SU-DHL-6 (cell line): Measurements from ENCODE around the gene ME3.

ENCODE experiments used
- EZH2phosphoT487 ChIP-seq: fragments of 200-600 bp; sonication (generic), shearing (Covaris generic); conservative IDR thresholded peaks from 2 replicates; pipeline ENCODE4 v1.6.1; 2018; ENCODE audit warnings: mild to moderate bottlenecking, antibody characterized with exemption, low read length, moderate library complexity, mixed read lengths
- TF ChIP-seq, protein P1 (sequence below): fragments of 200-600 bp; sonication (generic); IDR thresholded peaks from one replicate; pipeline ENCODE4 v1.5.1; 2017; ENCODE audit warnings: antibody characterized with exemption, mild to moderate bottlenecking, low read length, moderate library complexity; ENCODE audit not compliant: insufficient read depth, poor library complexity, severe bottlenecking

DNA sequence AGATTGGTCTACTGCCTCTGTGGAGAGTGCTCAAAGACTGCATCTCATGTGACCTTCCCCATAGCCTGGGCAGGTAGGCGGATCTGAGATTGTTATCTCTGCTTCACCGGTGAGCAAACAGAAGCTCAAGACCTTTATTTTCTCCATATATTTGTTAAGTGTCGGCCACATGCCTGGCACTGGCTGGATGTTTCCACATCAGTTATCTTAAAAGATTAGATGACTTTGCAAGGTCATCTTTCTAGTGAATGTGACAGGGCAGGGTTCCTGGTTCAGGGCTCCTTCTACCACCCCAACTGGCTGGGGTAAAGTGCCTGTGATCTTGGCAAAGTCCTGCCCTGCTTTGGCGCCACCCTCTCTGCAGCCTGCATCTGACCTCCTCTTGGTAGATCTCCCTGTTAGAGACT lies 172.7 kb downstream of the ME3 start:
- TF ChIP-seq, protein P1, sequence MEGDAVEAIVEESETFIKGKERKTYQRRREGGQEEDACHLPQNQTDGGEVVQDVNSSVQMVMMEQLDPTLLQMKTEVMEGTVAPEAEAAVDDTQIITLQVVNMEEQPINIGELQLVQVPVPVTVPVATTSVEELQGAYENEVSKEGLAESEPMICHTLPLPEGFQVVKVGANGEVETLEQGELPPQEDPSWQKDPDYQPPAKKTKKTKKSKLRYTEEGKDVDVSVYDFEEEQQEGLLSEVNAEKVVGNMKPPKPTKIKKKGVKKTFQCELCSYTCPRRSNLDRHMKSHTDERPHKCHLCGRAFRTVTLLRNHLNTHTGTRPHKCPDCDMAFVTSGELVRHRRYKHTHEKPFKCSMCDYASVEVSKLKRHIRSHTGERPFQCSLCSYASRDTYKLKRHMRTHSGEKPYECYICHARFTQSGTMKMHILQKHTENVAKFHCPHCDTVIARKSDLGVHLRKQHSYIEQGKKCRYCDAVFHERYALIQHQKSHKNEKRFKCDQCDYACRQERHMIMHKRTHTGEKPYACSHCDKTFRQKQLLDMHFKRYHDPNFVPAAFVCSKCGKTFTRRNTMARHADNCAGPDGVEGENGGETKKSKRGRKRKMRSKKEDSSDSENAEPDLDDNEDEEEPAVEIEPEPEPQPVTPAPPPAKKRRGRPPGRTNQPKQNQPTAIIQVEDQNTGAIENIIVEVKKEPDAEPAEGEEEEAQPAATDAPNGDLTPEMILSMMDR: no peak
- TF ChIP-seq EZH2phosphoT487: no peak
